Natural killer cell (primary cell): ENCODE results near the gene ATP8A1. TPM values are rescaled to one million over a fixed set of nuclear protein-coding genes. Genes with fewer than 3 reads are reported as not detected.
A peak's percentile ranks its signal among the peaks of the same experiment; 100 is the strongest.
"Not testable (repeated sequence)": the region's sequence is repeated elsewhere in the genome, so short reads cannot be mapped to it uniquely, and the experiment has no call there.

Source experiments
- ATAC-seq, 3 donors: fragments of 150-1000 bp in 2 of 3; fragments of 200-7000 bp in 1 of 3; cut with Tn5 transposase; 1 replicate in 1 of 3; 2 replicates in 2 of 3; pipeline ENCODE4 v1.10.0; 2021; ENCODE audit warnings: mild to moderate bottlenecking in 2 of 3, moderate library complexity in 2 of 3
- DNase-seq, 2 donors: peaks; one replicate each; pipeline versions ENCODE4 v3.0.0 to v3.0.0-alpha.2; 2013 to 2021; ENCODE audit warnings: mixed read lengths in 1 of 2
- H3K27ac ChIP-seq: one replicate; pipeline ENCODE4 v1.5.1; 2013; ENCODE audit warnings: mild to moderate bottlenecking, low read length
- H3K27me3 ChIP-seq: one replicate; pipeline ENCODE4 v1.6.1; 2013; ENCODE audit warnings: low read length; ENCODE audit not compliant: control insufficient read depth, insufficient read depth
- H3K36me3 ChIP-seq: one replicate; pipeline ENCODE4 v1.6.1; 2013; ENCODE audit warnings: low read length; ENCODE audit not compliant: control insufficient read depth, insufficient read depth
- H3K4me1 ChIP-seq: one replicate; pipeline ENCODE4 v1.6.1; 2013; ENCODE audit warnings: low read length; ENCODE audit not compliant: control insufficient read depth, insufficient read depth
- H3K4me3 ChIP-seq: one replicate; pipeline ENCODE4 v1.5.1; 2013; ENCODE audit warnings: low read length
- H3K9me3 ChIP-seq: one replicate; pipeline ENCODE4 v1.6.1; 2013; ENCODE audit warnings: low read length; ENCODE audit not compliant: control insufficient read depth, insufficient read depth
- H3K27ac Mint-ChIP-seq, 2 donors: one replicate each; pipeline ENCODE4 v1.8.0; 2022; ENCODE audit warnings: mild to moderate bottlenecking in 2 of 2, mixed read lengths in 2 of 2, moderate library complexity in 1 of 2
- H3K27me3 Mint-ChIP-seq, 2 donors: one replicate each; pipeline ENCODE4 v1.8.0; 2022; ENCODE audit warnings: low read depth in 2 of 2, mixed read lengths in 2 of 2
- H3K36me3 Mint-ChIP-seq: one replicate; pipeline ENCODE4 v1.8.0; 2022; ENCODE audit warnings: mixed read lengths
- H3K4me1 Mint-ChIP-seq, 2 donors: one replicate each; pipeline ENCODE4 v1.8.0; 2022; ENCODE audit warnings: mixed read lengths in 2 of 2
- H3K4me3 Mint-ChIP-seq: one replicate; pipeline ENCODE4 v1.8.0; 2022; ENCODE audit warnings: mild to moderate bottlenecking, moderate library complexity, mixed read lengths
- H3K9me3 Mint-ChIP-seq, 2 donors: one replicate each; pipeline ENCODE4 v1.8.0; 2022; ENCODE audit warnings: mixed read lengths in 2 of 2
- CTCF ChIP-seq: fragments of 200-600 bp; IDR thresholded peaks from one replicate; pipeline ENCODE4 v1.8.0; 2022; ENCODE audit warnings: antibody characterized with exemption
- WGBS: methylation state at CpG from one replicate; pipeline ENCODE4 v1.1.7; 2013; ENCODE audit warnings: missing lambda C conversion rate; ENCODE audit not compliant: insufficient coverage; 5-methylcytosine and 5-hydroxymethylcytosine counted together
- intact Hi-C: fragments of 100-400 bp; cut with micrococcal nuclease; formaldehyde crosslinking; loops from one replicate; pipeline ENCODE4 v1.14.2; 2022
- total RNA-seq, 4 donors: library from RNA; stranded (reverse); fragments of 120-200 nt in 1 of 4; gene quantifications; one replicate each; pipeline versions ENCODE4 v1.2.3 to v1.2.4, GENCODE V29; 2013 to 2022

The ATP8A1 gene
- total RNA-seq, 3 donors from 2014 or later (not counting 1 experiment from before 2014, with no cell fraction given): 84.8 to 156 (median 147) TPM

GRCh38 chr4:42702895-42703294 is 46.0 kb upstream of the ATP8A1 start:
- no peaks in the 10 kb centered on the region for H3K36me3 Mint-ChIP-seq
- peaks cover 2% of the 10 kb centered on the region in 2 donors for H3K9me3 Mint-ChIP-seq
- Histone ChIP-seq H3K4me1 (no peaks in the 10 kb centered on the region), H3K27me3 (no peaks in the 10 kb centered on the region), H3K27ac (no peak overlapping the region), H3K36me3 (no peaks in the 10 kb centered on the region), H3K4me3 (no peak overlapping the region), H3K9me3 (no peaks in the 10 kb centered on the region)
- no peak for ATAC-seq
- no peak overlapping the region for H3K4me3 Mint-ChIP-seq
- no peak overlapping the region for H3K27ac Mint-ChIP-seq
- no peak for DNase-seq
- no peaks in the 10 kb centered on the region for H3K27me3 Mint-ChIP-seq
- WGBS: 67% methylated on average over 1 of the region's 3 CpGs
- no peaks in the 10 kb centered on the region for H3K4me1 Mint-ChIP-seq
- intact Hi-C loops: no loop called here
- no peak for TF ChIP-seq CTCF

GRCh38 chr4:42701780-42702179 is 44.9 kb upstream of the ATP8A1 start:
- H3K36me3 ChIP-seq, H3K4me1 ChIP-seq, H3K27ac ChIP-seq, intact Hi-C loops, H3K4me1 Mint-ChIP-seq, H3K4me3 ChIP-seq, ATAC-seq, H3K4me3 Mint-ChIP-seq, H3K27me3 ChIP-seq, H3K27me3 Mint-ChIP-seq, H3K27ac Mint-ChIP-seq, H3K36me3 Mint-ChIP-seq, H3K9me3 ChIP-seq, H3K9me3 Mint-ChIP-seq: not testable (repeated sequence)
- 91% methylated on average over 7 of the region's 7 CpGs for WGBS
- DNase-seq: peak in 1 of 2 donors; percentile 11

GRCh38 chr4:42690537-42690936 is 33.6 kb upstream of the ATP8A1 start:
- 93% methylated on average over 1 of the region's 1 CpG for WGBS
- H3K4me3 Mint-ChIP-seq: no peak overlapping the region

DNA sequence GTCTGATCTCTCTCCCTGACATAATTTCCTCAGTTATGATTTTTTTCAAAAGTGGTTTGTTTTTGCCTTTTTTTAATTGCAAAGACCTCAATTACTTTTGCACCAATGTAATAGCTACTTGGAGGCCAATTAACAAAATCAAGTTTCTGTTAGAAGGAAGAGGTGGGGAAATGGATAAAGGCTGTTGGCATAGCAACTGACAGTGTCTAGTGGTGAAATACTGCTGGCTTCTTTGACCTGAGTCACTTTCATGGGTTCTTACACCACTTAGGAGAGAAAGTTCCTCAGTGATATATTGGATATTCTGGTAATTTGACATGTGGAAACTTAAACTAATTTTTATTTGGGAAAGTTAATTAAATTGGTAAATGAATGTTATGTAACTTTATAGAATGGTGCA is 26.5 kb upstream of the ATP8A1 start:
- Histone ChIP-seq H3K27ac (no peak overlapping the region), H3K4me3 (no peak overlapping the region), H3K27me3 (peaks cover 2% of the 10 kb centered on the region), H3K9me3 (no peaks in the 10 kb centered on the region), H3K4me1 (no peaks in the 10 kb centered on the region), H3K36me3 (no peaks in the 10 kb centered on the region)
- no peaks in the 10 kb centered on the region for H3K36me3 Mint-ChIP-seq
- peaks cover 4 to 7% of the 10 kb centered on the region in 2 donors for H3K27me3 Mint-ChIP-seq
- TF ChIP-seq CTCF: no peak
- no peak overlapping the region for H3K27ac Mint-ChIP-seq
- no peaks in the 10 kb centered on the region for H3K4me1 Mint-ChIP-seq
- no peak overlapping the region for H3K4me3 Mint-ChIP-seq
- H3K9me3 Mint-ChIP-seq: no peaks in the 10 kb centered on the region
- intact Hi-C loops: no loop called here
- DNase-seq (no peak), ATAC-seq (no peak)

More at GRCh38 chr4:42690537-42690936, 33.6 kb upstream of the ATP8A1 start:
- H3K27me3 Mint-ChIP-seq: peaks cover 2 to 8% of the 10 kb centered on the region in 2 donors
- Histone ChIP-seq H3K27ac (no peak overlapping the region), H3K9me3 (no peaks in the 10 kb centered on the region), H3K36me3 (no peaks in the 10 kb centered on the region), H3K27me3 (peaks cover 2% of the 10 kb centered on the region), H3K4me1 (no peaks in the 10 kb centered on the region), H3K4me3 (no peak overlapping the region)
- H3K9me3 Mint-ChIP-seq: no peaks in the 10 kb centered on the region
- H3K36me3 Mint-ChIP-seq: no peaks in the 10 kb centered on the region
- H3K4me1 Mint-ChIP-seq: no peaks in the 10 kb centered on the region
- no peak for TF ChIP-seq CTCF
- ATAC-seq (no peak), DNase-seq (no peak)
- no peak overlapping the region for H3K27ac Mint-ChIP-seq
- intact Hi-C loops: no loop called here
